ENCODE measurements around the gene TMTC3.

TMTC3 gene

GRCh38 chr12:88223519-88223918 is 81.4 kb downstream of the TMTC3 start:
- no peak for DNase-seq (ENCODE audit: extremely low read depth in 1 of 2, low read depth in 1 of 2)

DNA sequence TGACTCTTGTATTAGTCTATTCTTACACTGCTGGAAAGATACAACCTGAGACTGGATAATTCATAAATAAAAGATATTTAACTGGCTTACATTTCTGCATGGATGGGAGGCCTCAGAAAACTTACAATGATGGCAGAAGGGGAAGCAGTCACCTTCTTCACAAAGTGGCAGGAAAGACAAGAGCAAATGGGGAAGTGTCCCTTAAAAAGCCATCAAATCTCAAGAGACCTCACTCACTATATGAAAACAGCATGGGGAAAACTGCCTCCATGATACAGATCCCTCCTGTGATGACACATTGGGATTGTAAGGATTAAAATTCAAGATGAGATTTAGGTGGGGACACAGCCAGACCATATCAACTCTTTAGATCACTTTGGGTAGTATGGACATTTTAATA is 83.7 kb downstream of the TMTC3 start:
- no peak for DNase-seq (ENCODE audit: extremely low read depth in 1 of 2, low read depth in 1 of 2)

- no peak for DNase-seq (ENCODE audit: extremely low read depth in 1 of 2, low read depth in 1 of 2)
Observed at GRCh38 chr12:88227263-88227662, 85.2 kb downstream of the TMTC3 start.

DNA sequence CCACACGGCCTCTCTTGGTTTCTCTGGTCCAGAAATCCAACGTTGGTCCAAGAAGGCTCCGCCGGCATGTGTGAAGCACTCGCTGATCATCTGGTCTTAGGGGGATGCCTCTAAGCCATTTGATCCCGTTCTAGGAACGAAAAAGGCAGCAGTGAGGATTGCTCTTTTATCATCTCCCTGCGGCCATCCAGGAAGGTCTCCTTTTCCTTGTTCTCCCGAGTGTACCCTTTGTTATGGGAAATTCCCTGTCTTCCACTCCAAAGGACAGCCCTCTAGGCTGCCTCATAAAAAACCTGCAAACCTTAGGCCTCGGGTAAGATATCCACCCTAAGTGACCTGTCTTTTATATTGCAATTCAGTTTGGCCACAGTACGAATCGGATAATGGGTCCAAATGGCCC is 85.8 kb downstream of the TMTC3 start:
- no peak for DNase-seq (ENCODE audit: extremely low read depth in 1 of 2, low read depth in 1 of 2)

- no peak for DNase-seq (ENCODE audit: extremely low read depth in 1 of 2, low read depth in 1 of 2)
Observed at GRCh38 chr12:88228720-88229119, 86.6 kb downstream of the TMTC3 start.

- no peak for DNase-seq (ENCODE audit: extremely low read depth in 1 of 2, low read depth in 1 of 2)
Observed at GRCh38 chr12:88230271-88230670, 88.2 kb downstream of the TMTC3 start.

GRCh38 chr12:88235183-88235833 is 93.2 kb downstream of the TMTC3 start:
- peak in 1 of 2 donors; percentile 15 for DNase-seq (ENCODE audit: extremely low read depth in 1 of 2, low read depth in 1 of 2)

- DNase-seq (ENCODE audit: extremely low read depth in 1 of 2, low read depth in 1 of 2), result no peak
Observed at GRCh38 chr12:88237954-88238353, 95.8 kb downstream of the TMTC3 start.

GRCh38 chr12:88238406-88238805 is 96.3 kb downstream of the TMTC3 start:
- DNase-seq (ENCODE audit: extremely low read depth in 1 of 2, low read depth in 1 of 2), result no peak

DNA sequence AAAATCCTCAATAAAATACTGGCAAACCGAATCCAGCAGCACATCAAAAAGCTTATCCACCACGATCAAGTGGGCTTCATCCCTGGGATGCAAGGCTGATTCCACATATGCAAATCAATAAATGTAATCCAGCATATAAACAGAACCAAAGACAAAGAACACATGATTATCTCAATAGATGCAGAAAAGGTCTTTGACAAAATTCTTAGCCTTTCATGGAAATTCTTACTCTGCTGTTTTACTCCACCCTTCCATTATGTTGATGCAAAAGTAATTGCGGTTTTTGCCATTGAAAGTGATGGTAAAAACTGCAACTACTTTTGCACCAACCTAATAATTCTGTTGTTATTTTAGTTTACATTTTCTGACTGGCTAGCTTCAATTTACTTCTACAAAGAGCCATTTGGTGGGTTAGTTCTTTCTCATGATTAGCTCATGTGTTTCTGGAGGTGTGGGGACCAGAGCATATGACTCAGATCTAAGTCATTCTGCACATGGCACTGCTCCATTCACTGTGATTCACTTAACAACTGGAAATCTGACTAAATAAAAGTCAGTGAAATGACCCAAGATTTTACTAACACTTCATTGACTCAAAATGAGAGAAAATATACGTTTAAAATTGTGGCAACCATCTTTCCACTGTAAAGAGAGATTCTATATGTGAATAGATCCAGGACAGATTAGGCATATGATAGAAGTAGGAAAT is 99.9 kb downstream of the TMTC3 start:
- DNase-seq (ENCODE audit: extremely low read depth in 1 of 2, low read depth in 1 of 2), result peak in 1 of 2 donors; percentile 9

- no peak for DNase-seq (ENCODE audit: extremely low read depth in 1 of 2, low read depth in 1 of 2)
Observed at GRCh38 chr12:88242571-88242925, 100.4 kb downstream of the TMTC3 start.

DNA sequence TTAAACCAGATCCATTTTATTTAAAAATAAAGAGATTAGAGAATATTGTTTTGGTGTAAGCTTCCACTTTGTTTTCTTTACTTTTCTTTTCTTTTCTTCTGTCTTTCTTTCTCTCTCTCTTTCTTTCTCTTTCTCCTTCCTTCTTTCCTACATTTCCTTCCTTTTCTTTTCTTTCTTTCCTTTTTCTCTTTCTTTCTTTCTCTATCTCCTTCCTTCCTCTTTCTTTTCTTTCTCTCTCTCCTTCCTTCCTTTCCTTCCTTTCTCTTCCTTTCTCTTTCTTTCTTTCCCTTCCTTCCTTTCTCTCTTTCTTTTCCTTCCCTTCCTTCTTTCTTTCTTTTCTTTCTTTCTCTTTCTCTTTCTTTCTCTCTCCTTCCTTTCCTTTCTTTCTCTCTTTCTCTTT is 100.8 kb downstream of the TMTC3 start:
- no peak for DNase-seq (ENCODE audit: extremely low read depth in 1 of 2, low read depth in 1 of 2)

- DNase-seq (ENCODE audit: extremely low read depth in 1 of 2, low read depth in 1 of 2), result no peak
Observed at GRCh38 chr12:88243982-88244381, 101.9 kb downstream of the TMTC3 start.

DNA sequence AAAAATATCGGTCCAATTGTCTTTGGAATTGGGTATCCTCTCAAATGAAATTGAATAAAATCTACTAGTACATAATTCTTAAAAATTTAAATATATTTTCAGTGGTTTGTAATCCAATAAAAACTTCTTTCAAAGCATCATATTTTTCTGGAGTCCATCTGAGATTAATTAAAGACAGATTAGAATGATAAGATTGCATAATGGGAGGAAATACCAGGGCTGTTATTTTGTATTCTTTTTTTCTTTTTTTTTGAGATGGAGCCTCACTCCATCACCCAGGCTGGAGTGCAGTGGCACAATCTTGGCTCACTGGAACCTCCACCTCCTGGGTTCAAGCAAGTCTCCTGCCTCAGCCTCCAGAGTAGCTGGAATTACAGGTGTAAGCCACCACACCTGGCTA is 103.8 kb downstream of the TMTC3 start:
- no peak for DNase-seq (ENCODE audit: extremely low read depth in 1 of 2, low read depth in 1 of 2)

GRCh38 chr12:88247241-88247643 is 105.1 kb downstream of the TMTC3 start:
- no peak for DNase-seq (ENCODE audit: extremely low read depth in 1 of 2, low read depth in 1 of 2)

DNA sequence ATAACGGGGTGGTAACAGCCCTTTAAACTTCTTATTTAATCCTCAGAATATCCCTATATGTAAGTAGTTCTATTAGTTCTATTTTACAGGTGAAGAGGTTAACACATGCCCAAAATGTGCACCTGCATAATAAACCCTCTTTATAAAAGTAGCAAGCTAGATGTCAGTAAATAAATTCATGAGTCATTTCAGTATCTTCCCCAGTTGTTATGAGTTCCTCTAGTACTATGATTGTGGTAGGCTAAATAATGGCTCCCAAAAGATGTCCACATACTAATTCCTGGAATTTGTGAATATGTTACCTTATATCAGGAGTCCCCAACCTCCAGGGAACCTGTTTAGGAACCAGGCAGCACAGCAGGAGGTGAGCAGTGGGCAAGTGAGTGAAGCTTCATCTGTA is 106.5 kb downstream of the TMTC3 start:
- DNase-seq (ENCODE audit: extremely low read depth in 1 of 2, low read depth in 1 of 2), result no peak

All from stimulated activated CD8-positive, alpha-beta memory T cell treated with anti-CD3 and anti-CD28 coated beads, Interleukin-7, amount 100 ng/mL, for 48 hours (primary cell).